GM12878 (cell line): ENCODE data around the gene NFKBIZ.

Source experiments
- EGR1 ChIP-seq, 2 experiments: IDR thresholded peaks; 1 replicate in 1 of 2; 2 replicates in 1 of 2; pipeline ENCODE4 v1.6.1; 2011 to 2012; ENCODE audit warnings: low read depth in 2 of 2, low read length in 2 of 2, borderline replicate concordance in 1 of 2, mild to moderate bottlenecking in 1 of 2, moderate library complexity in 1 of 2
- TAF1 ChIP-seq: IDR thresholded peaks from 2 replicates; pipeline ENCODE4 v1.6.1; 2011; ENCODE audit warnings: mild to moderate bottlenecking, low read depth, low read length, borderline replicate concordance
- TF ChIP-seq, protein P1 (sequence below), 3 experiments: IDR thresholded peaks in 2 of 3; conservative IDR thresholded peaks in 1 of 3; 2 replicates each; pipeline ENCODE4 v1.5.1; 2011; ENCODE audit warnings: low read depth in 3 of 3, low read length in 3 of 3, mild to moderate bottlenecking in 3 of 3, control low read depth in 2 of 3, moderate library complexity in 2 of 3, inconsistent platforms in 1 of 3, mixed read lengths in 1 of 3; ENCODE audit not compliant: control insufficient read depth in 2 of 3, insufficient read depth in 1 of 3; ENCODE audit errors: extremely low read depth in 1 of 3

DNA sequence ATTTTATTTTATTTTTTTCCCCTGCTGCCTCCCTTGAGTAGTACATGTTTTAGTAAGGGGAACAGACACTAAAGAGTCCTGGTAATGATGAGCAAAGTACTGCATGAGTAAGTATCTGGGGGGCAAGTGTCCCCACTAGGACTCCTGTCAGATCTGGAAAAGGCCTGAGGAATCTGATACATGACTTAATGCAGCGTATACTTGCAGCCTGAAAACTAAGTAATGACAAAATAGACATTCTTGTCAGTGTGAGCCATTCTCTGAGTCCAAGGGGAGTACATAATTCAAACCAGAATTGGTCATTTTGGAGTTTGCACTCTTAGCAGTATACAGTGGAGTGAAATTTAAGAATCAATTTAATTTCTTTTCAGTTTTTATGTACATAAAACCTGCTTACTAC, 42.8 kb upstream of the NFKBIZ start:
- no peak for TF ChIP-seq EGR1 (IDR thresholded peaks at IDR 0.05; ENCODE audit: borderline replicate concordance in 1 of 2, low read depth in 2 of 2, low read length in 2 of 2)
- no peak for TF ChIP-seq TAF1
- TF ChIP-seq, protein P1, sequence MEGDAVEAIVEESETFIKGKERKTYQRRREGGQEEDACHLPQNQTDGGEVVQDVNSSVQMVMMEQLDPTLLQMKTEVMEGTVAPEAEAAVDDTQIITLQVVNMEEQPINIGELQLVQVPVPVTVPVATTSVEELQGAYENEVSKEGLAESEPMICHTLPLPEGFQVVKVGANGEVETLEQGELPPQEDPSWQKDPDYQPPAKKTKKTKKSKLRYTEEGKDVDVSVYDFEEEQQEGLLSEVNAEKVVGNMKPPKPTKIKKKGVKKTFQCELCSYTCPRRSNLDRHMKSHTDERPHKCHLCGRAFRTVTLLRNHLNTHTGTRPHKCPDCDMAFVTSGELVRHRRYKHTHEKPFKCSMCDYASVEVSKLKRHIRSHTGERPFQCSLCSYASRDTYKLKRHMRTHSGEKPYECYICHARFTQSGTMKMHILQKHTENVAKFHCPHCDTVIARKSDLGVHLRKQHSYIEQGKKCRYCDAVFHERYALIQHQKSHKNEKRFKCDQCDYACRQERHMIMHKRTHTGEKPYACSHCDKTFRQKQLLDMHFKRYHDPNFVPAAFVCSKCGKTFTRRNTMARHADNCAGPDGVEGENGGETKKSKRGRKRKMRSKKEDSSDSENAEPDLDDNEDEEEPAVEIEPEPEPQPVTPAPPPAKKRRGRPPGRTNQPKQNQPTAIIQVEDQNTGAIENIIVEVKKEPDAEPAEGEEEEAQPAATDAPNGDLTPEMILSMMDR (IDR thresholded peaks at IDR 0.05 in 2 of 3, conservative IDR thresholded peaks at IDR 0.05 in 1 of 3; ENCODE audit: control insufficient read depth in 2 of 3, extremely low read depth in 1 of 3, insufficient read depth in 1 of 3, low read depth in 3 of 3, low read length in 3 of 3) = no peak
